GM12872 (cell line): ENCODE results near the gene GLT6D1.

Experiments used
- CTCF ChIP-seq: IDR thresholded peaks from 3 replicates; pipeline ENCODE4 v1.5.1; 2011; ENCODE audit warnings: low read depth, mild to moderate bottlenecking, low read length, moderate library complexity; ENCODE audit not compliant: insufficient read depth

GLT6D1 gene

GRCh38 chr9:135617991-135618411 lies 21.3 kb downstream of the GLT6D1 start:
- no peak for TF ChIP-seq CTCF

- TF ChIP-seq CTCF: no peak
Observed at GRCh38 chr9:135617538-135617900, 21.8 kb downstream of the GLT6D1 start.

GRCh38 chr9:135616619-135617537 lies 22.5 kb downstream of the GLT6D1 start:
- no peak for TF ChIP-seq CTCF

GRCh38 chr9:135615666-135616618 lies 23.4 kb downstream of the GLT6D1 start:
- 0 out of 3 replicates have a peak, but pooled peaks have one; percentile 16 for TF ChIP-seq CTCF

- no peak for TF ChIP-seq CTCF
Observed at GRCh38 chr9:135614821-135615665, 24.3 kb downstream of the GLT6D1 start.

- TF ChIP-seq CTCF: no peak
Observed at GRCh38 chr9:135613946-135614805, 25.2 kb downstream of the GLT6D1 start.
